Muscle layer of colon (tissue), 2 donors: ENCODE results near the gene SPRR2E.
"Not testable (repeated sequence)": the region's sequence is repeated elsewhere in the genome, so short reads cannot be mapped to it uniquely, and the experiment has no call there.

Source experiments
- H3K27ac ChIP-seq: one replicate; pipeline ENCODE4 v1.7.0; 2013; ENCODE audit warnings: low read depth, mild to moderate bottlenecking, low read length, moderate library complexity
- H3K27me3 ChIP-seq, 2 donors: one replicate each; pipeline ENCODE4 v1.7.0; 2013; ENCODE audit warnings: low read length in 2 of 2, mild to moderate bottlenecking in 2 of 2; ENCODE audit not compliant: insufficient read depth in 2 of 2, control insufficient read depth in 1 of 2
- H3K36me3 ChIP-seq: one replicate; pipeline ENCODE4 v1.7.0; 2013; ENCODE audit warnings: mild to moderate bottlenecking, low read length; ENCODE audit not compliant: insufficient read depth
- H3K4me1 ChIP-seq: one replicate; pipeline ENCODE4 v1.7.0; 2013; ENCODE audit warnings: mild to moderate bottlenecking, low read length; ENCODE audit not compliant: insufficient read depth
- H3K4me3 ChIP-seq, 2 donors: one replicate each; pipeline ENCODE4 v1.7.0; 2013; ENCODE audit warnings: low read length in 2 of 2, low read depth in 1 of 2, mild to moderate bottlenecking in 1 of 2, moderate library complexity in 1 of 2
- H3K9ac ChIP-seq: one replicate; pipeline ENCODE4 v1.7.0; 2013; ENCODE audit warnings: low read length
- H3K9me3 ChIP-seq: one replicate; pipeline ENCODE4 v1.7.0; 2013; ENCODE audit warnings: mild to moderate bottlenecking, low read length
- donor health status: abdominal sarcoma.
- donor health status: Adenocarcinoma of cecum.

The SPRR2E gene

GRCh38 chr1:153115264-153115663 is 20.9 kb upstream of the SPRR2E start:
- H3K9me3 ChIP-seq, H3K27ac ChIP-seq, H3K9ac ChIP-seq, H3K27me3 ChIP-seq, H3K4me1 ChIP-seq, H3K36me3 ChIP-seq, H3K4me3 ChIP-seq: not testable (repeated sequence)

DNA sequence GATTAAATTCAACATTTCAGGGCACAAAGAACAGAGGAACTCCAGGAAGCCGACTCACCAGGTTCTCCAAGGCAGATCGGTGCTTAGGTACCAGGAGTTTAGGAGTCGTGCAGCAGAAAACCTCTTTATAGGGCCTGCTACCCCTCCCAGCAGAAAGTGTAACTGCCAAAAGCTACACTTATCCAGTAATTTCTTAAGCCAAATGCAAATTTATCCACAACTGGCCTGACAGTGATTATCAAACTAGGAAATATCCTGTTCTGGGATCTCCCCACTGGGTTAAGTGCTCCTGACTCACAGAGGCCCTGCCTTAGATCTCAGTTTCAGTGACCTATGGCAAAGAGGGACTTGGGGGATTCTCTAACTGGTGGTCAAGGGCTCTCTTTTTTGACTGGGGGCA is 19.1 kb upstream of the SPRR2E start, which contains the start of gene SPRR2F:
TSS of gene SPRR2F (minus strand) at position 101 of the 400 bp plus-strand sequence. CDS start 783 bp downstream, outside the sequence.
- H3K9me3 ChIP-seq: no peaks in the 10 kb centered on the region
- H3K4me3 ChIP-seq: no peak within 1 kb of the TSS
- H3K9ac ChIP-seq: no peak within 1 kb of the TSS
- H3K27me3 ChIP-seq: no peaks in the 10 kb centered on the region
- no peaks in the 10 kb centered on the region for H3K36me3 ChIP-seq
- no peaks in the 10 kb centered on the region for H3K4me1 ChIP-seq
- no peak within 1 kb of the TSS for H3K27ac ChIP-seq

DNA sequence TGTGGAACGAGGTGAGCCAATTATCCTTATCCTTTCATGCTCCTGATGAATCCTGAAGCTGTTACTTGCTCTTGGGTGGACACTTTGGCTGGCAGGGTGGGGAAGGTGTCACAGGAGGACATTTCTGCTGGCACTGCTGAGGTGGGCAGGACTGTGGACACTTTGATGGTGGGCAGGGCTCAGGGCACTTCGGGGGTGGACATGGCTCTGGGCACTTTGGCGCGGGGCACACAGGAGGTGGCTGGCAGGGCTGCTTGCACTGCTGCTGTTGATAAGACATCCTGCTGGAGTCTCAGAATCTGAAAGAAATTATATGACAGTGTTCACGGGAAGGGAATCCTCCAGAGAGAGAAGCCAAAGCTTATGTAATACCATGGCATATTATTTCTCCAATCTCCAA is 18.1 kb upstream of the SPRR2E start:
- H3K4me3 ChIP-seq, H3K27me3 ChIP-seq, H3K4me1 ChIP-seq, H3K9me3 ChIP-seq, H3K36me3 ChIP-seq, H3K27ac ChIP-seq, H3K9ac ChIP-seq: not testable (repeated sequence)

DNA sequence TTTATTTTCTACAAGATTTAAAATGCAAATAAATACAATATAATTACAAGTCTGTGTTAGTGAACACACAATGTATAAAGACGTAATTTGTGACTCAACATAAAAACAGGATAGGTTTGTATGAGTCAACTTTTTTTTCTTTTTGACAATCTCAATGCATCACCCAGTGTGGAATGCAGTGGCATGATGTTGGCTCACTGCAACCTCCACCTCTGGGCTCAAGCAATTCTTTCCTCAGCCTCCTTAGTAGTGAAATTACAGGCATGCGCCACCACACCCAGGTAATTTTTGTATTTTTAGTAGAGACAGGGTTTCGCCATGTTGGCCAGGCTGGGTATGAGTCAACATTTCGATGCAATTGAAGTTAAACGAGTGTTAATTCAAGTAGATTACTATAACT is 5.9 kb upstream of the SPRR2E start:
- no peaks in the 10 kb centered on the region for H3K27me3 ChIP-seq
- H3K27ac ChIP-seq: no peak overlapping the region
- H3K4me3 ChIP-seq: no peak overlapping the region
- H3K9me3 ChIP-seq: no peaks in the 10 kb centered on the region
- no peaks in the 10 kb centered on the region for H3K4me1 ChIP-seq
- no peak overlapping the region for H3K9ac ChIP-seq
- no peaks in the 10 kb centered on the region for H3K36me3 ChIP-seq

GRCh38 chr1:153099461-153100045 is 5.2 kb upstream of the SPRR2E start:
- Histone ChIP-seq H3K9me3 (no peaks in the 10 kb centered on the region), H3K9ac (no peak overlapping the region), H3K4me1 (no peaks in the 10 kb centered on the region), H3K27ac (no peak overlapping the region), H3K27me3 (no peaks in the 10 kb centered on the region), H3K36me3 (no peaks in the 10 kb centered on the region), H3K4me3 (no peak overlapping the region)

DNA sequence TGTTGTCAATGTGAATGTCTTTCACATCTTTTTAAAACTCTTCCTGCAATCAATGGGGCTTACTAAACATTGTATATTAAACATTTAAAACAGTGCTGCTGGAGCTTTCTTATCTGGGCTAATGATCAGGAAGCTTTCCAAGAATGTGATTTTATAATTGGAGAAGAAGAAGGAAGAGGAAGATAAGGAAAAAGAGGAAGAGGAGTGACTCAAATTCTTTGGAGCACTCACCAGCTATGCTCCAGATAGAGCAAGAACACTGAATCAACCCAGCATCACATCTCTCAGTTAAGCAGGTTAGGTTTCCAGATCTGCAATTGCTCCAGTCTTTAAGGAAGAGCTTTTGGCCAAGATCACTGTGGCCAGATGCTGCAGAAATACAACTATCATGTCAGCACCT is 1.4 kb upstream of the SPRR2E start:
- no peak overlapping the region for H3K27ac ChIP-seq
- no peak overlapping the region for H3K9ac ChIP-seq
- H3K36me3 ChIP-seq: no peaks in the 10 kb centered on the region
- no peaks in the 10 kb centered on the region for H3K27me3 ChIP-seq
- no peak overlapping the region for H3K4me3 ChIP-seq
- H3K9me3 ChIP-seq: no peaks in the 10 kb centered on the region
- no peaks in the 10 kb centered on the region for H3K4me1 ChIP-seq

DNA sequence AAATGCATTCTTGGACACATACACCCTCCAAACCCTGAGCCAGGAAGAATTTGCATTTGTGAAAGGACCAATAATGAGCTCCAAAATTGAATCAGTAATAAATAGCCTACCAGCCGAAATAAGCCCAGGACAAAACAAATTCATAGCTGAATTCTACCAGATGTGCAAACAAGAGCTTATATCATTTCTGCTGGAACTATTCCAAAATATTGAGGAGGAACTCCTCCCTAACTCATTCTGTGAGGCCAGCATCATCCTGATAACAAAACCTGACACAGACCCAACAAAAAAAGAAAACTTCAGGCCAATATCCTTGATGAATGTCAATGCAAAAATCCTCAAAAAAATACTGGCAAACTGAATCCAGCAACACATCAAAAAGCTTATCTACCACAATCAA is 6.7 kb downstream of the SPRR2E start:
- Histone ChIP-seq H3K27ac (no peak overlapping the region), H3K4me1 (no peaks in the 10 kb centered on the region), H3K36me3 (no peaks in the 10 kb centered on the region), H3K4me3 (no peak overlapping the region), H3K27me3 (no peaks in the 10 kb centered on the region), H3K9ac (no peak overlapping the region), H3K9me3 (no peaks in the 10 kb centered on the region)

DNA sequence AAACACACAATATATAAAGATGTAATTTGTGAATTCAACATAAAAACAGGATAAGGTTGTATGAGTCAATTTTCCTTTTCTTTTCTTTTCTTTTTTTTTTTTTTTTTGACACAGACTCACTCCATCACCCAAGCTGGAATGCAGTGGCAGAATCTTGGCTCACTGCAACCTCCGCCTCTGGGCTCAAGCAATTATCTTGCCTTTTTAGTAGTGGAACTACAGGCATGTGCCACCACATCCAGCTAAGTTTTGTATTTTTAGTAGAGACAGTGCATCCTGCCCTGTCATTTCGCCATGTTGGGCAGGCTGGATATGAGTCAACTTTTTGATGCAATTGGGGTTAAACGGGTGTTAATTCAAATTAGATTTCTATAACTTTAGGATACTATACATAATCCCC is 12.6 kb downstream of the SPRR2E start:
- no peak overlapping the region for H3K27ac ChIP-seq
- H3K27me3 ChIP-seq: no peaks in the 10 kb centered on the region
- H3K36me3 ChIP-seq: no peaks in the 10 kb centered on the region
- no peaks in the 10 kb centered on the region for H3K4me1 ChIP-seq
- H3K9ac ChIP-seq: no peak overlapping the region
- no peaks in the 10 kb centered on the region for H3K9me3 ChIP-seq
- no peak overlapping the region for H3K4me3 ChIP-seq

GRCh38 chr1:153072806-153073726 is 21.3 kb downstream of the SPRR2E start:
- Histone ChIP-seq H3K9ac (no peak overlapping the region), H3K27ac (no peak overlapping the region), H3K4me3 (no peak overlapping the region), H3K27me3 (no peaks in the 10 kb centered on the region), H3K36me3 (no peaks in the 10 kb centered on the region), H3K9me3 (no peaks in the 10 kb centered on the region), H3K4me1 (no peaks in the 10 kb centered on the region)

DNA sequence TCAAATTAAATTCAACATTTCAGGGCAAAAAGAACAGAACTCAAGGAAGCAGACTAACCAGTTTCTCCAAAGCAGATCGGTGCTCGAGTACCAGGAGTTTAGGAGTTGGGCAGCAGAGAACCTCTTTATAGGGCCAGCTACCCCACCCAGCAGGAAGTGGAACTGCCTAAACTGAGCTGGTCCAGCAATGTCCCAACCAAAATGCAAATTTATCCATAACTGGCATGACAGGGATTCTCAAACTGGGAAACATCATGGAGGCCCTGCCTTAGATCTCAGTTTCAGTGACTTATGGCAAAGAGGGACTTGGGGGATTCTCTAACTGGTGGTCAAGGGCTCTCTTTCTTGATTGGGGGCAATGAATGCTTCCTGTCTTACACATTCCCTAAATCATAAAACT is 22.8 kb downstream of the SPRR2E start, which contains the start of gene SPRR2B:
TSS of gene SPRR2B (minus strand) at position 101 of the 400 bp plus-strand sequence. CDS start 772 bp downstream, outside the sequence.
- H3K27ac ChIP-seq: no peak within 1 kb of the TSS

GRCh38 chr1:153070243-153070642 is 24.1 kb downstream of the SPRR2E start:
- H3K9me3 ChIP-seq: no peaks in the 10 kb centered on the region

More for the DNA sequence above, 22.8 kb downstream of the SPRR2E start, which contains the start of gene SPRR2B:
- no peaks in the 10 kb centered on the region for H3K9me3 ChIP-seq
- H3K4me3 ChIP-seq: no peak within 1 kb of the TSS
- no peaks in the 10 kb centered on the region for H3K27me3 ChIP-seq
- H3K4me1 ChIP-seq: no peaks in the 10 kb centered on the region
- no peak within 1 kb of the TSS for H3K9ac ChIP-seq
- no peaks in the 10 kb centered on the region for H3K36me3 ChIP-seq

More at GRCh38 chr1:153070243-153070642, 24.1 kb downstream of the SPRR2E start:
- no peak overlapping the region for H3K27ac ChIP-seq
- no peaks in the 10 kb centered on the region for H3K27me3 ChIP-seq
- H3K4me3 ChIP-seq: no peak overlapping the region
- no peaks in the 10 kb centered on the region for H3K36me3 ChIP-seq
- no peak overlapping the region for H3K9ac ChIP-seq
- H3K4me1 ChIP-seq: no peaks in the 10 kb centered on the region
